ENCODE results near the gene GLO1. TPM values are rescaled to one million over a fixed set of nuclear protein-coding genes. Genes with fewer than 3 reads are reported as not detected.

The GLO1 gene
- total and polyA plus RNA-seq, 2 donors (not counting 1 experiment from before 2014, with no cell fraction given) = 18.5 to 31.6 TPM

- no peaks in the 10 kb centered on the region for H3K27me3 Mint-ChIP-seq
- POLR2A ChIA-PET = no interaction called here
- Histone ChIP-seq H3K9me3 (ENCODE audit: control extremely low read depth in 1 of 3, control insufficient read depth in 2 of 3, insufficient read depth in 1 of 3, low read length in 2 of 3) (no peaks in the 10 kb centered on the region), H3K4me3 (ENCODE audit: control extremely low read depth in 1 of 5, extremely low read depth in 1 of 5, insufficient read depth in 1 of 5, low read depth in 2 of 5, low read length in 4 of 5) (no peak overlapping the region), H3K4me2 (replicated peaks; ENCODE audit: low read depth, low read length, poor library complexity, severe bottlenecking) (peak overlapping the region; percentile 39), H3K9ac (ENCODE audit: low read length) (peak overlapping the region; percentile 8), H3K4me1 (ENCODE audit: control insufficient read depth in 2 of 2, insufficient read depth in 2 of 2, low read length in 2 of 2) (peaks cover 12 to 15% of the 10 kb centered on the region in 2 donors), H3K27me3 (replicated peaks in 1 of 4; ENCODE audit: control extremely low read depth in 1 of 4, control insufficient read depth in 3 of 4, insufficient read depth in 4 of 4, low read length in 3 of 4) (no peaks in the 10 kb centered on the region), H3K79me2 (ENCODE audit: control insufficient read depth, insufficient read depth, low read length) (peaks cover 5% of the 10 kb centered on the region), H4K20me1 (ENCODE audit: control insufficient read depth, insufficient read depth, low read length, poor library complexity, severe bottlenecking) (no peaks in the 10 kb centered on the region), H3K36me3 (replicated peaks in 1 of 2; ENCODE audit: control extremely low read depth in 1 of 2, control insufficient read depth in 1 of 2, extremely low read depth in 1 of 2, insufficient read depth in 2 of 2, low read length in 1 of 2) (peaks cover 0 to 9% of the 10 kb centered on the region in 2 experiments), H2AFZ (ENCODE audit: insufficient read depth, low read depth, low read length, poor library complexity, severe bottlenecking) (peak overlapping the region; percentile 9), H3K27ac (ENCODE audit: low read length in 2 of 2) (peak overlapping the region; percentile 18 to 50)
- peaks cover 51% of the 10 kb centered on the region for H3K4me1 Mint-ChIP-seq
- intact Hi-C loops (cut with micrococcal nuclease) = loop anchor here (2.0 kb wide), 1 partner anchor 14 kb away; the partner anchor contains the start of gene GLO1
- DNase-seq = peak; percentile 51
- H3K9me3 Mint-ChIP-seq (ENCODE audit: insufficient read depth) = no peaks in the 10 kb centered on the region
- ATAC-seq (ENCODE audit: low read depth) = peak; percentile 96
- TF ChIP-seq, protein P1, sequence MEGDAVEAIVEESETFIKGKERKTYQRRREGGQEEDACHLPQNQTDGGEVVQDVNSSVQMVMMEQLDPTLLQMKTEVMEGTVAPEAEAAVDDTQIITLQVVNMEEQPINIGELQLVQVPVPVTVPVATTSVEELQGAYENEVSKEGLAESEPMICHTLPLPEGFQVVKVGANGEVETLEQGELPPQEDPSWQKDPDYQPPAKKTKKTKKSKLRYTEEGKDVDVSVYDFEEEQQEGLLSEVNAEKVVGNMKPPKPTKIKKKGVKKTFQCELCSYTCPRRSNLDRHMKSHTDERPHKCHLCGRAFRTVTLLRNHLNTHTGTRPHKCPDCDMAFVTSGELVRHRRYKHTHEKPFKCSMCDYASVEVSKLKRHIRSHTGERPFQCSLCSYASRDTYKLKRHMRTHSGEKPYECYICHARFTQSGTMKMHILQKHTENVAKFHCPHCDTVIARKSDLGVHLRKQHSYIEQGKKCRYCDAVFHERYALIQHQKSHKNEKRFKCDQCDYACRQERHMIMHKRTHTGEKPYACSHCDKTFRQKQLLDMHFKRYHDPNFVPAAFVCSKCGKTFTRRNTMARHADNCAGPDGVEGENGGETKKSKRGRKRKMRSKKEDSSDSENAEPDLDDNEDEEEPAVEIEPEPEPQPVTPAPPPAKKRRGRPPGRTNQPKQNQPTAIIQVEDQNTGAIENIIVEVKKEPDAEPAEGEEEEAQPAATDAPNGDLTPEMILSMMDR (IDR thresholded peaks at IDR 0.05) = no peak
- no peak for TF ChIP-seq EZH2 (IDR thresholded peaks at IDR 0.05; ENCODE audit: borderline replicate concordance, insufficient read depth, low read depth, low read length, poor library complexity, severe bottlenecking)
- CTCF ChIA-PET = interaction anchor here (1.2 kb wide), 1 partner anchor 195 kb away, joined by 4 read pairs; no protein-coding TSS in a partner anchor
- peak overlapping the region; percentile 56 for H3K27ac Mint-ChIP-seq
- peak overlapping the region; percentile 40 for H3K4me3 Mint-ChIP-seq
- 20% methylated on average over 5 of the region's 6 CpGs for WGBS (ENCODE audit: insufficient coverage)
These were observed 14.3 kb downstream of the GLO1 start for GRCh38 chr6:38688579-38689087.

GRCh38 chr6:38687549-38687948 is 15.4 kb downstream of the GLO1 start:
- H3K36me3 ChIP-seq (replicated peaks in 1 of 2; ENCODE audit: control extremely low read depth in 1 of 2, control insufficient read depth in 1 of 2, extremely low read depth in 1 of 2, insufficient read depth in 2 of 2, low read length in 1 of 2) = peaks cover 0 to 16% of the 10 kb centered on the region in 2 experiments

More at GRCh38 chr6:38687549-38687948, 15.4 kb downstream of the GLO1 start:
- Histone ChIP-seq H3K4me2 (replicated peaks; ENCODE audit: low read depth, low read length, poor library complexity, severe bottlenecking) (no peak overlapping the region), H3K27ac (ENCODE audit: low read length in 2 of 2) (peak overlapping the region in 1 of 2 donors; percentile 29), H3K79me2 (ENCODE audit: control insufficient read depth, insufficient read depth, low read length) (peaks cover 5% of the 10 kb centered on the region), H3K9me3 (ENCODE audit: control extremely low read depth in 1 of 3, control insufficient read depth in 2 of 3, insufficient read depth in 1 of 3, low read length in 2 of 3) (no peaks in the 10 kb centered on the region), H3K4me1 (ENCODE audit: control insufficient read depth in 2 of 2, insufficient read depth in 2 of 2, low read length in 2 of 2) (peaks cover 12 to 15% of the 10 kb centered on the region in 2 donors), H3K4me3 (ENCODE audit: control extremely low read depth in 1 of 5, extremely low read depth in 1 of 5, insufficient read depth in 1 of 5, low read depth in 2 of 5, low read length in 4 of 5) (no peak overlapping the region), H4K20me1 (ENCODE audit: control insufficient read depth, insufficient read depth, low read length, poor library complexity, severe bottlenecking) (no peaks in the 10 kb centered on the region), H3K27me3 (replicated peaks in 1 of 4; ENCODE audit: control extremely low read depth in 1 of 4, control insufficient read depth in 3 of 4, insufficient read depth in 4 of 4, low read length in 3 of 4) (no peaks in the 10 kb centered on the region), H2AFZ (ENCODE audit: insufficient read depth, low read depth, low read length, poor library complexity, severe bottlenecking) (no peak overlapping the region), H3K9ac (ENCODE audit: low read length) (no peak overlapping the region)
- no CpG with 5 or more reads among the region's 1 CpG for WGBS (ENCODE audit: insufficient coverage)
- POLR2A ChIA-PET = no interaction called here
- intact Hi-C loops (cut with micrococcal nuclease) = no loop called here
- CTCF ChIA-PET = interaction anchor here (1.2 kb wide), 1 partner anchor 194 kb away, joined by 4 read pairs; no protein-coding TSS in a partner anchor
- no peaks in the 10 kb centered on the region for H3K9me3 Mint-ChIP-seq (ENCODE audit: insufficient read depth)
- TF ChIP-seq, protein P1 (IDR thresholded peaks at IDR 0.05) = no peak
- no peak for TF ChIP-seq EZH2 (IDR thresholded peaks at IDR 0.05; ENCODE audit: borderline replicate concordance, insufficient read depth, low read depth, low read length, poor library complexity, severe bottlenecking)
- H3K27me3 Mint-ChIP-seq = no peaks in the 10 kb centered on the region
- H3K4me1 Mint-ChIP-seq = peaks cover 47% of the 10 kb centered on the region
- H3K4me3 Mint-ChIP-seq = no peak overlapping the region
- no peak for ATAC-seq (ENCODE audit: low read depth)
- DNase-seq = no peak
- no peak overlapping the region for H3K27ac Mint-ChIP-seq

Measured in B cell (primary cell).